ENCODE measurements around the gene GALNT12.

The GALNT12 gene

GRCh38 chr9:98864281-98865174 lies 57.1 kb downstream of the GALNT12 start:
- DNase-seq: no peak

GRCh38 chr9:98865284-98865875 lies 57.9 kb downstream of the GALNT12 start:
- DNase-seq: no peak

- no peak for DNase-seq
These were observed 59.1 kb downstream of the GALNT12 start for GRCh38 chr9:98866435-98867102.

- no peak for DNase-seq
These were observed 59.6 kb downstream of the GALNT12 start for GRCh38 chr9:98867103-98867428.

GRCh38 chr9:98867429-98868168 lies 60.1 kb downstream of the GALNT12 start:
- no peak for DNase-seq

- no peak for DNase-seq
These were observed 61.7 kb downstream of the GALNT12 start for GRCh38 chr9:98869078-98869745.

- no peak for DNase-seq
These were observed 62.4 kb downstream of the GALNT12 start for GRCh38 chr9:98869866-98870265.

- no peak for DNase-seq
These were observed 63.5 kb downstream of the GALNT12 start for GRCh38 chr9:98870782-98871557.

- DNase-seq: no peak
These were observed 64.1 kb downstream of the GALNT12 start for GRCh38 chr9:98871558-98872065.

- DNase-seq: no peak
These were observed 66.1 kb downstream of the GALNT12 start for GRCh38 chr9:98873526-98873925.

- no peak for DNase-seq
These were observed 66.5 kb downstream of the GALNT12 start for GRCh38 chr9:98873951-98874371.

- DNase-seq: no peak
These were observed 67.3 kb downstream of the GALNT12 start for GRCh38 chr9:98874721-98875255.

- DNase-seq: no peak
These were observed 68.1 kb downstream of the GALNT12 start for GRCh38 chr9:98875536-98875935.

GRCh38 chr9:98877311-98877710 lies 69.8 kb downstream of the GALNT12 start:
- no peak for DNase-seq

GRCh38 chr9:98879094-98879962 lies 71.9 kb downstream of the GALNT12 start:
- no peak for DNase-seq

GRCh38 chr9:98879963-98880310 lies 72.5 kb downstream of the GALNT12 start:
- no peak for DNase-seq

- no peak for DNase-seq
These were observed 73.0 kb downstream of the GALNT12 start for GRCh38 chr9:98880311-98881015.

- DNase-seq: no peak
These were observed 73.9 kb downstream of the GALNT12 start for GRCh38 chr9:98881356-98881755.

- no peak for DNase-seq
These were observed 74.5 kb downstream of the GALNT12 start for GRCh38 chr9:98881836-98882568.

Measured in SIG-M5 (cell line).